CD4-positive, alpha-beta T cell treated with Interleukin-17A for 4 hours (primary cell): ENCODE data around the gene BCO2.

ENCODE experiments used
- DNase-seq: peaks from one replicate; pipeline ENCODE4 v3.0.0-alpha.2; 2020; ENCODE audit warnings: mixed read lengths

Gene BCO2

GRCh38 chr11:112219476-112220232 lies 44.3 kb downstream of the BCO2 start:
- DNase-seq: peak; percentile 47

GRCh38 chr11:112221274-112221835 lies 46.0 kb downstream of the BCO2 start:
- no peak for DNase-seq

- DNase-seq: no peak
Observed at GRCh38 chr11:112222303-112222702, 47.0 kb downstream of the BCO2 start.

GRCh38 chr11:112223121-112223520 lies 47.8 kb downstream of the BCO2 start:
- no peak for DNase-seq

GRCh38 chr11:112223754-112224532 lies 48.6 kb downstream of the BCO2 start:
- DNase-seq: no peak

- no peak for DNase-seq
Observed at GRCh38 chr11:112225753-112226061, 50.4 kb downstream of the BCO2 start.

GRCh38 chr11:112226062-112226830 lies 50.9 kb downstream of the BCO2 start, which contains the start of gene PTS:
Gene PTS (plus strand): TSS chr11:112226428. CDS start chr11:112226444, 16 bp downstream.
- peak; percentile 86 for DNase-seq

GRCh38 chr11:112226831-112227401 lies 51.6 kb downstream of the BCO2 start:
- no peak for DNase-seq

- DNase-seq: no peak
Observed at GRCh38 chr11:112227471-112227870, 52.2 kb downstream of the BCO2 start.

GRCh38 chr11:112228706-112229105 lies 53.4 kb downstream of the BCO2 start:
- no peak for DNase-seq

GRCh38 chr11:112229159-112229558 lies 53.8 kb downstream of the BCO2 start:
- DNase-seq: no peak

GRCh38 chr11:112229746-112230433 lies 54.6 kb downstream of the BCO2 start:
- no peak for DNase-seq

- DNase-seq: no peak
Observed at GRCh38 chr11:112231952-112232351, 56.6 kb downstream of the BCO2 start.

- no peak for DNase-seq
Observed at GRCh38 chr11:112235750-112236390, 60.6 kb downstream of the BCO2 start.

- DNase-seq: no peak
Observed at GRCh38 chr11:112237451-112237850, 62.1 kb downstream of the BCO2 start.

GRCh38 chr11:112238041-112238440 lies 62.7 kb downstream of the BCO2 start:
- no peak for DNase-seq

- no peak for DNase-seq
Observed at GRCh38 chr11:112241486-112241885, 66.2 kb downstream of the BCO2 start.

GRCh38 chr11:112247201-112247600 lies 71.9 kb downstream of the BCO2 start:
- DNase-seq: no peak

- no peak for DNase-seq
Observed at GRCh38 chr11:112248201-112248600, 72.9 kb downstream of the BCO2 start.

GRCh38 chr11:112249871-112250610 lies 74.7 kb downstream of the BCO2 start:
- no peak for DNase-seq
